K562 (cell line): ENCODE measurements around the gene HPCA.

ENCODE experiments used
- BRF1 ChIP-seq: IDR thresholded peaks from 3 replicates; pipeline ENCODE4 v1.6.1; 2011; ENCODE audit warnings: borderline replicate concordance, mild to moderate bottlenecking; ENCODE audit not compliant: insufficient read length; ENCODE audit errors: extremely low read depth
- PYGO2 ChIP-seq: fragments of 450-650 bp; IDR thresholded peaks from 2 replicates; pipeline ENCODE4 v1.6.1; 2016; ENCODE audit warnings: mild to moderate bottlenecking, missing genetic modification characterization, moderate library complexity, missing compliant biosample characterization
- SRSF3 ChIP-seq: fragments of 200-400 bp; formaldehyde crosslinking; IDR thresholded peaks from 2 replicates; pipeline ENCODE4 v1.6.1; 2016; ENCODE audit warnings: mild to moderate bottlenecking, low read length, moderate library complexity; ENCODE audit not compliant: insufficient read depth
- ZNF23 ChIP-seq: fragments of 250-450 bp; sonication (Bioruptor Pico); IDR thresholded peaks from 2 replicates; pipeline ENCODE4 v1.4.0; 2020; ENCODE audit warnings: mild to moderate bottlenecking
- TF ChIP-seq, protein P1 (sequence below), 3 experiments: IDR thresholded peaks in 2 of 3; conservative IDR thresholded peaks in 1 of 3; 2 replicates each; pipeline ENCODE4 v1.5.1; 2011 to 2012; ENCODE audit warnings: low read length in 3 of 3, mild to moderate bottlenecking in 3 of 3, control low read depth in 2 of 3, improper control_type of control experiment in 1 of 3, inconsistent platforms in 1 of 3, low read depth in 1 of 3, mixed read lengths in 1 of 3, moderate library complexity in 1 of 3; ENCODE audit not compliant: insufficient read depth in 2 of 3
- TF ChIP-seq, protein P2 (sequence below): sonication (generic); formaldehyde crosslinking; IDR thresholded peaks from 2 replicates; pipeline ENCODE4 v1.9.0; 2022; ENCODE audit warnings: mild to moderate bottlenecking, missing genetic modification reagents

DNA sequence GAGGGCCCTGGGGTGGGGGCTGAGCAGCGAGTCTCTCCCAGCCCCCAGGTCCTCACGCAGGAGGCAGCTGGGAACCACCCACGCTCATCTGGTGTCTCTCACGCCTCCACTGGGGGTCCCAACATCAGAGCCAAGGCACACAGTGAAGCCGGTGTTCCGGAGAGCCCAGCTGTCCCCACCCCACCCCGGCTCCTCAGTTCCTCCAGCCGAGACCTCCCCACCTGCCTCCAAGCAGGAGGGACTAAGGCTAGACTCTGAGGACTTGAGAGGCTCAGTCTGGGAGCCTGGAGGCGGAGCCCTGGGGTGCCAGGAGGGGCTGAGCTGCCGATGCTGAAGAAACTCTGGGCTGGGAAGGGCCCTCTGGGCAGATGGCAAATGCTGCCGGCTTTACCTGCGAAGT lies 1.6 kb upstream of the HPCA start:
- TF ChIP-seq, protein P1, sequence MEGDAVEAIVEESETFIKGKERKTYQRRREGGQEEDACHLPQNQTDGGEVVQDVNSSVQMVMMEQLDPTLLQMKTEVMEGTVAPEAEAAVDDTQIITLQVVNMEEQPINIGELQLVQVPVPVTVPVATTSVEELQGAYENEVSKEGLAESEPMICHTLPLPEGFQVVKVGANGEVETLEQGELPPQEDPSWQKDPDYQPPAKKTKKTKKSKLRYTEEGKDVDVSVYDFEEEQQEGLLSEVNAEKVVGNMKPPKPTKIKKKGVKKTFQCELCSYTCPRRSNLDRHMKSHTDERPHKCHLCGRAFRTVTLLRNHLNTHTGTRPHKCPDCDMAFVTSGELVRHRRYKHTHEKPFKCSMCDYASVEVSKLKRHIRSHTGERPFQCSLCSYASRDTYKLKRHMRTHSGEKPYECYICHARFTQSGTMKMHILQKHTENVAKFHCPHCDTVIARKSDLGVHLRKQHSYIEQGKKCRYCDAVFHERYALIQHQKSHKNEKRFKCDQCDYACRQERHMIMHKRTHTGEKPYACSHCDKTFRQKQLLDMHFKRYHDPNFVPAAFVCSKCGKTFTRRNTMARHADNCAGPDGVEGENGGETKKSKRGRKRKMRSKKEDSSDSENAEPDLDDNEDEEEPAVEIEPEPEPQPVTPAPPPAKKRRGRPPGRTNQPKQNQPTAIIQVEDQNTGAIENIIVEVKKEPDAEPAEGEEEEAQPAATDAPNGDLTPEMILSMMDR (IDR thresholded peaks at IDR 0.05 in 2 of 3, conservative IDR thresholded peaks at IDR 0.05 in 1 of 3; ENCODE audit: insufficient read depth in 2 of 3, low read depth in 1 of 3, low read length in 3 of 3) = no peak
- TF ChIP-seq PYGO2 (tag) = no peak
- no peak for TF ChIP-seq BRF1
- no peak for TF ChIP-seq ZNF23 (CRISPR knock-in tag)
- TF ChIP-seq, protein P2, sequence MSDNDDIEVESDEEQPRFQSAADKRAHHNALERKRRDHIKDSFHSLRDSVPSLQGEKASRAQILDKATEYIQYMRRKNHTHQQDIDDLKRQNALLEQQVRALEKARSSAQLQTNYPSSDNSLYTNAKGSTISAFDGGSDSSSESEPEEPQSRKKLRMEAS (CRISPR knock-in tag) = no peak
- TF ChIP-seq SRSF3 = no peak
